OCI-LY3 (cell line): ENCODE measurements around the gene OPN5.

Experiments
- EZH2phosphoT487 ChIP-seq: fragments of 200-600 bp; shearing (Covaris generic); IDR thresholded peaks from 2 replicates; pipeline ENCODE4 v1.6.1; 2018; ENCODE audit warnings: antibody characterized with exemption, mixed run types, low read depth
- TF ChIP-seq, protein P1 (sequence below): fragments of 200-600, 300-600 bp; sonication (generic); IDR thresholded peaks from 2 replicates; pipeline ENCODE4 v1.5.1; 2014; ENCODE audit warnings: antibody characterized with exemption, low read length, low read depth

GRCh38 chr6:47762502-47762901, 19.3 kb upstream of the OPN5 start:
- TF ChIP-seq, protein P1, sequence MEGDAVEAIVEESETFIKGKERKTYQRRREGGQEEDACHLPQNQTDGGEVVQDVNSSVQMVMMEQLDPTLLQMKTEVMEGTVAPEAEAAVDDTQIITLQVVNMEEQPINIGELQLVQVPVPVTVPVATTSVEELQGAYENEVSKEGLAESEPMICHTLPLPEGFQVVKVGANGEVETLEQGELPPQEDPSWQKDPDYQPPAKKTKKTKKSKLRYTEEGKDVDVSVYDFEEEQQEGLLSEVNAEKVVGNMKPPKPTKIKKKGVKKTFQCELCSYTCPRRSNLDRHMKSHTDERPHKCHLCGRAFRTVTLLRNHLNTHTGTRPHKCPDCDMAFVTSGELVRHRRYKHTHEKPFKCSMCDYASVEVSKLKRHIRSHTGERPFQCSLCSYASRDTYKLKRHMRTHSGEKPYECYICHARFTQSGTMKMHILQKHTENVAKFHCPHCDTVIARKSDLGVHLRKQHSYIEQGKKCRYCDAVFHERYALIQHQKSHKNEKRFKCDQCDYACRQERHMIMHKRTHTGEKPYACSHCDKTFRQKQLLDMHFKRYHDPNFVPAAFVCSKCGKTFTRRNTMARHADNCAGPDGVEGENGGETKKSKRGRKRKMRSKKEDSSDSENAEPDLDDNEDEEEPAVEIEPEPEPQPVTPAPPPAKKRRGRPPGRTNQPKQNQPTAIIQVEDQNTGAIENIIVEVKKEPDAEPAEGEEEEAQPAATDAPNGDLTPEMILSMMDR: no peak
- no peak for TF ChIP-seq EZH2phosphoT487
